ENCODE data around the gene CSF3R.
"Not testable (repeated sequence)": the region's sequence is repeated elsewhere in the genome, so short reads cannot be mapped to it uniquely, and the experiment has no call there.

CSF3R gene

DNA sequence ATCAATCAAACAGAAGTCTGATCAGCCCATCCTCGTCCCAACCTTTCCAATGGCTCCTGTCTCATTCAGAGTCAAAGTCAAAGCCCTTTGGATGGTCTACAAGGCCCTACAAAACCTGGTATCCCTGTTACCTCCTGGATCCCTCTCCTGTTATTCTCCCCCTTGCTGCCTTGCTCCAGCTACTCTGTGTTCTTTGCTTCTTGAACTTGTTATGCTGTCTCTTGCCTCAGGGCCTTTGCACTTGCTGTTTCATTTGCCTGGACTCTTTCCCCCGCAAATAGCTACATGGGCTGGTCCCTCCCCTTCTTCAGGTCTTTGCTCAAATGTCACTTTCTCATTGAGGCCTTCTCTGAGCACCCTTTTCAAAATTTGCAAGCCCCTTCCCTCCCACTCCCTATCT is 1.4 kb upstream of the CSF3R start:
- no peak for DNase-seq (ENCODE audit: low spot score)
- in situ Hi-C loops (cut with MboI; ENCODE audit: low sequenced_read_pairs, unreplicated experiment): no loop called here
- TF ChIP-seq, protein P1, sequence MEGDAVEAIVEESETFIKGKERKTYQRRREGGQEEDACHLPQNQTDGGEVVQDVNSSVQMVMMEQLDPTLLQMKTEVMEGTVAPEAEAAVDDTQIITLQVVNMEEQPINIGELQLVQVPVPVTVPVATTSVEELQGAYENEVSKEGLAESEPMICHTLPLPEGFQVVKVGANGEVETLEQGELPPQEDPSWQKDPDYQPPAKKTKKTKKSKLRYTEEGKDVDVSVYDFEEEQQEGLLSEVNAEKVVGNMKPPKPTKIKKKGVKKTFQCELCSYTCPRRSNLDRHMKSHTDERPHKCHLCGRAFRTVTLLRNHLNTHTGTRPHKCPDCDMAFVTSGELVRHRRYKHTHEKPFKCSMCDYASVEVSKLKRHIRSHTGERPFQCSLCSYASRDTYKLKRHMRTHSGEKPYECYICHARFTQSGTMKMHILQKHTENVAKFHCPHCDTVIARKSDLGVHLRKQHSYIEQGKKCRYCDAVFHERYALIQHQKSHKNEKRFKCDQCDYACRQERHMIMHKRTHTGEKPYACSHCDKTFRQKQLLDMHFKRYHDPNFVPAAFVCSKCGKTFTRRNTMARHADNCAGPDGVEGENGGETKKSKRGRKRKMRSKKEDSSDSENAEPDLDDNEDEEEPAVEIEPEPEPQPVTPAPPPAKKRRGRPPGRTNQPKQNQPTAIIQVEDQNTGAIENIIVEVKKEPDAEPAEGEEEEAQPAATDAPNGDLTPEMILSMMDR (IDR thresholded peaks at IDR 0.05; ENCODE audit: borderline replicate concordance, control extremely low read depth, extremely low read depth, insufficient read depth, missing control alignments): no peak

DNA sequence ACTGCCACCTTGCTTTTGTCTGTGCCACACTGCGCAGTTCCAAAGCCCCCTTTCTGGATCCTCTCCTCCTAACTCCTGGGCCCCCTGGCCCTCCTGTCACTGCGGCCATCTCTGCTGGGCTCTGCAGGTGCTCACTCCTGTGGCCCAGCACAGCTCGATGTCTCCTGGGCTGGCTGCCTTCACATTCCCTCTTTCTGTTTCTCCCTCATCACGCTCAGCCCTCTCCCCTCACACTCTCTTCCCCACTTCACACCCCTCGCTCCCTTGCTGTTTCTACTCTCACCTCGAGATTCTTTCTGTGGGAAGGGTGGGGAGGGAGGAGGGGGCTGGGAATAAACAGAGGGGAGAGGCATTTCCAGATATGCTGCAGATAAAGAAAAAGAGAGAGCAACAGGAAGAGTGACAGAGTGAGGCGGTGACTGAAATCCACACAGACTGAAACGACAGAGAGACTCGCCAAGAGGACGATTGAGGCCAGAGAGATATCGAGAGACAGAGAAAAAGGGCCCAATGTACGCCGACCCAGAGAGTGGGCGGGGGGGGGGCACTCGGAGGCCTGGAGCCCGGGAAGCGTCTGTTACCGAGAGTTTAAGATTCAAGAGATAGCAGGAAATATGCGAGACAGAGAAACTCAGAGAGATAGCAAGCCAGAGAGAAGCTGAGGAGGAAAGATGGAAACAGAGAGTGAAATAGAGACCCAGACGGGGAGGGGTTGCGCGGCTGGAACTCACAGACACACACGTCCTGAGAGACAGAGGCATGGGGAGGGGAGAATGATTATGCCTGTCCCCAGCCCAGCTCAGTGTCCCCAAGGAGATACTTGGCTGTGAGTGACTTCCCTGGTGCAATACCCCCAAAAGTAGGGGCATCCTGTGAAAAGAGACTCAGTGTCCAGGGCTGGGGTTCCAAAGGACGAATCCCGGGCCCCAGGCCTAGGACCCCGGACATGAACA is 666 bp downstream of the CSF3R start:
- TF ChIP-seq, protein P1 (IDR thresholded peaks at IDR 0.05; ENCODE audit: borderline replicate concordance, control extremely low read depth, extremely low read depth, insufficient read depth, missing control alignments): no peak
- in situ Hi-C loops (cut with MboI; ENCODE audit: low sequenced_read_pairs, unreplicated experiment): no loop called here
- DNase-seq (ENCODE audit: low spot score): peak; percentile 6

DNA sequence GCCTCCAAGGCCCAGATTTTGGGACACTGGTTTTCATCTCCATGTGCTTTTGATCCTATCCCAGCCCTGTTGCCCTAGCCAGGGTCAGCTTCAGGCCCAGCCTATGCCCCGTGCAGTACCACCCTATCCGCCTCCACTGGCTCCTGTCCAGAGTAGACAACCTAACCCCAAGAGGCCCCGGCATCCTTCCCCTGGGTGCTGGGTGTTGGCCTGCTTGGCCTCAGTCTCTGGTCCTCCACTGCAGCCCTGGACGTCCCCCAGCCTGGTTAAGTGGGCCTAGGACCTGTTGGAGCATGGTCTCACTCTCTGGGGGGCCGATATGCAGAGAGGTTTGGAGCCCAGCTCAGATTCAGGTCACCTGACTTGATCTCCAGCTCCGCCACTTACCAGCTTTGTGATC is 1.6 kb downstream of the CSF3R start:
- in situ Hi-C loops (cut with MboI; ENCODE audit: low sequenced_read_pairs, unreplicated experiment): no loop called here
- TF ChIP-seq, protein P1 (IDR thresholded peaks at IDR 0.05; ENCODE audit: borderline replicate concordance, control extremely low read depth, extremely low read depth, insufficient read depth, missing control alignments): no peak
- DNase-seq (ENCODE audit: low spot score): peak; percentile 10

DNA sequence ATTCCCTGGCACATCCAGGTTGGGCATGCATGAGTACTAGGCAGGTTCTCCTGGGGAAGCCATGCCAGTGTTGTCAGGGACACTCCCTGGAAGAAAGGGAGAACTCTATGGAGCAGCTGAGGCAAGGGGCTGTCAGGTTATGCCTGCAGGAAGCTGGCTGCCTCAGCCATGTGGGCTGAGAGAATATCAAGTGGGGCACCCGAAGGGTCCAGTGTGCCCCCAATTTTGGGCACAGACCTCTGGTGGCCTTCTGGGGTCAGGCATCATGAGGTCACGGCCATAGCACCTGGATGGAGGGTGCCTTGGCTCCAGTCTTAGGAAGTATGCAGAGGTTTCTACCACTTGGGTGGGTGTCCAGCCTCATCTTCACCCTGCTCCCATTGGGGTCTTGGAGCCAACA is 2.6 kb downstream of the CSF3R start:
- in situ Hi-C loops (cut with MboI; ENCODE audit: low sequenced_read_pairs, unreplicated experiment): no loop called here
- DNase-seq (ENCODE audit: low spot score): no peak
- TF ChIP-seq, protein P1 (IDR thresholded peaks at IDR 0.05; ENCODE audit: borderline replicate concordance, control extremely low read depth, extremely low read depth, insufficient read depth, missing control alignments): no peak

DNA sequence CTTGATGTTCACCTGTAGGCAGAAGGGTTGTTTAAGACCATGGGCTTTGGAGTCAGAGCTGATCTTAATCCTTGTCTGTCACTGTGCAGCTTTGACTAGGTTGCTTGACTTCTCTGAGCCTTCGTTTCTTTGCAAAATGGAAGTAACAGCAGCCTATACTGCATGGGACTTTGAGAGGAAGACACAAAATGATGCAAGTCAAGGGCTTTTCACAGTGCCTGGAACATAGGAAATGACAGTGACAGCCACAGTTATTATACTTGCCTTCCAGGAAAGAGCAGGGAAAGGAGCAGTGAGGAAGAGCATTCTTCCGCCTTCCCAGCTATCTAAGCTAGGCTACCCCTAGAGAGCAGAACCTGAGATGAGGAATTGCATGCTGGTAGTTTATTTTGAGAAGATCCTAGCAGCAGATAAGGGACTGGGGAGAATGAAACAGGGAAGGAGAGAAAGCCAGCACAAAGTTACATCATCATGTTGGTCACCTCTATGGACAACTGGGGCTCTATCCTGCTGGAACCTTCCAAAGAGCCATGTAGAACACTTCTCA is 3.1 kb downstream of the CSF3R start:
- in situ Hi-C loops (cut with MboI; ENCODE audit: low sequenced_read_pairs, unreplicated experiment): no loop called here
- TF ChIP-seq, protein P1 (IDR thresholded peaks at IDR 0.05; ENCODE audit: borderline replicate concordance, control extremely low read depth, extremely low read depth, insufficient read depth, missing control alignments): no peak

DNA sequence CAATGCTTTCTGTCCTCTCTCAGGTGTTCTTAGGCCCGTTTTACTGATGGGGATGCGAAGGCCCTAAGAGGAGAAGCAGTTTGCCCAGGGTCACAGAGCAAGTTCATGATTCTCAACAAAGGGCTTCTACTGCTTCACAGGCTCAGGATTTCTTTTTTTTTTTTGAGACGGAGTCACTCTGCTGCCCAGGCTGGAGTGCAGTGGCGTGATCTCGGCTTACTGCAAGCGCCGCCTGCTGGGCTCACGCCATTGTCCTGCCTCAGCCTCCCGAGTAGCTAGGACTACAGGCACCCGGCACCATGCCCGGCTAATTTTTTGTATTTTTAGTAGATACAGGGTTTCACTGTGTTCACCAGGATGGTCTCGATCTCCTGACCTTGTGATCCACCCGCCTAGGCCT is 5.1 kb downstream of the CSF3R start:
- in situ Hi-C loops (cut with MboI; ENCODE audit: low sequenced_read_pairs, unreplicated experiment); DNase-seq (ENCODE audit: low spot score): not testable (repeated sequence)

More for the DNA sequence above, 3.1 kb downstream of the CSF3R start:
- no peak for DNase-seq (ENCODE audit: low spot score)

DNA sequence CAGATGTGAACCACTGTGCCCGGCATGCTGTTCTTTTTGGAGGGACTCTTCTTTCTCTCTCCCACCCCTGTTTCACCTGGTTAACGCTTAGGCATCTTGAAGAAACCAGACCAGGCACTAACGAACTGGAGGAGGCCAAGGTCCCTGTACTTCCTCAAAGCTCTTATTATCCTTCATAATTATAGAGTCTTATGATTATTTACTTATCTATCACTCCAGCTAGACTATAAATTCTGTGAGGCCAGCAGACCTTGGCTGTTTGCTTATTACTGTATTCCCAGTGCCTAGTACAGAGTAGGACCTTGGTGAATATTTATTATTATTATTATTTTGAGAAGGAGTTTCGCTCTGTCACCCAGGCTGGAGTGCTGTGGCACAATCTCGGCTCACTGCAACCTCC is 5.8 kb downstream of the CSF3R start:
- DNase-seq (ENCODE audit: low spot score): no peak
- TF ChIP-seq, protein P1 (IDR thresholded peaks at IDR 0.05; ENCODE audit: borderline replicate concordance, control extremely low read depth, extremely low read depth, insufficient read depth, missing control alignments): no peak
- in situ Hi-C loops (cut with MboI; ENCODE audit: low sequenced_read_pairs, unreplicated experiment): no loop called here

All from GM13976 (cell line).